Activated CD4-positive, alpha-beta T cell treated with anti-CD3 and anti-CD28 coated beads, Interleukin-2, amount 10 ng/mL, durations not matched to agents 24 days and 14 days (primary cell): ENCODE data around the gene SLC35E1. TPM values are rescaled to one million over a fixed set of nuclear protein-coding genes. Genes with fewer than 3 reads are reported as not detected.

Source experiments
- DNase-seq: peaks from one replicate; pipeline ENCODE4 v3.0.0; 2022
- H3K27ac Mint-ChIP-seq: one replicate; pipeline ENCODE4 v1.8.0; 2022; ENCODE audit warnings: mild to moderate bottlenecking, mixed read lengths
- H3K27me3 Mint-ChIP-seq: one replicate; pipeline ENCODE4 v1.8.0; 2022; ENCODE audit warnings: mixed read lengths
- H3K36me3 Mint-ChIP-seq: one replicate; pipeline ENCODE4 v1.8.0; 2022; ENCODE audit warnings: low read depth, mild to moderate bottlenecking, mixed read lengths
- H3K4me1 Mint-ChIP-seq: one replicate; pipeline ENCODE4 v1.8.0; 2021; ENCODE audit warnings: mixed read lengths
- H3K4me3 Mint-ChIP-seq: one replicate; pipeline ENCODE4 v1.8.0; 2022; ENCODE audit warnings: mild to moderate bottlenecking, moderate library complexity, mixed read lengths
- H3K9me3 Mint-ChIP-seq: one replicate; pipeline ENCODE4 v1.8.0; 2021; ENCODE audit warnings: mixed read lengths
- intact Hi-C: fragments of 100-400 bp; cut with micrococcal nuclease; formaldehyde crosslinking; loops from one replicate; pipeline ENCODE4 v1.15.1; 2023
- total RNA-seq: library from RNA; stranded (reverse); gene quantifications from 2 replicates; pipeline ENCODE4 v1.2.3, GENCODE V29; 2022

The SLC35E1 gene
- total RNA-seq = 60.2 and 65.0 TPM in 2 replicates

GRCh38 chr19:16572332-16573211 lies at the start of gene SLC35E1:
Gene SLC35E1, minus strand, starts transcription at chr19:16572415. Its CDS starts 51 bp downstream, at chr19:16572364.
- H3K27me3 Mint-ChIP-seq = no peaks in the 10 kb centered on the region
- peaks cover 49% of the 10 kb centered on the region for H3K36me3 Mint-ChIP-seq
- peak within 1 kb of the TSS; percentile 93 for H3K4me3 Mint-ChIP-seq
- H3K27ac Mint-ChIP-seq = peak within 1 kb of the TSS; percentile 88
- intact Hi-C loops = loop anchor here (1.0 to 5.0 kb wide), 4 partner anchors 12 to 90 kb away; partner anchors contain the start of genes CHERP, MED26, SMIM7 and TMEM38A
- peak; percentile 98 for DNase-seq
- H3K9me3 Mint-ChIP-seq = no peaks in the 10 kb centered on the region
- H3K4me1 Mint-ChIP-seq = peaks cover 39% of the 10 kb centered on the region

DNA sequence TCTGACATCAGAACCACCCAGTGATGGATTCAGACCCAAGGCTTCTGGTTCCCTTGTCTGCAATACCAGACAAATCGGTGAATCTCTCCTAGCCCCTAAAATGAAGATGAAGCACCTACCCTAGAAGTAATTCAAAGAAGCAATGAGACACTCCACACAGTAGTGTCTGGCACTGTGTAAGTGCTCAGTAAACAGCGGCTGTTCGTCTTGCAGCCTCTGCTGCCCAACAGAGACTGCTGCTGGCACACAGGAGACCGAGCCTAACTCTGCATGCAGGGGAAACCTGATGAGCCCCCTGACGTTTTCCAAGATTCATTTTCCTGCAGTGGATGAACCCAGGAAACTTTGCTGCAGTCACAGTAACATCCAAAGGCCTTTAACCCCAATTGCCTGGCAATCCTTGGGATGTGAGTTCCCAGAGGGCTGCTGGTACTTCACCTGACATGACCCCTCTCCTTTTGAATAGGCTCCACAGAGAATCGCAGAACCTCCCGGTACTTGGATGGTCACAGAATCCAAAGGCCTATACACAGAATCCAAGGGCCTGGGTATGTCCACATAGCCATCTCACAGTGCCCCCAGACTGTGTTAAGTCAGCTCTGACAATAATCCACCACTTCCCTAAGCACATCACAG lies 49.1 kb upstream of the SLC35E1 start:
- Mint-ChIP-seq H3K27me3 (no peaks in the 10 kb centered on the region), H3K36me3 (peaks cover 23% of the 10 kb centered on the region), H3K9me3 (no peaks in the 10 kb centered on the region), H3K4me1 (peaks cover 35% of the 10 kb centered on the region), H3K4me3 (no peak overlapping the region), H3K27ac (no peak overlapping the region)
- intact Hi-C loops = loop anchor here (2.0 kb wide), 1 partner anchor 124 kb away; the partner anchor contains the start of genes C19orf44 and CALR3
- no peak for DNase-seq

DNA sequence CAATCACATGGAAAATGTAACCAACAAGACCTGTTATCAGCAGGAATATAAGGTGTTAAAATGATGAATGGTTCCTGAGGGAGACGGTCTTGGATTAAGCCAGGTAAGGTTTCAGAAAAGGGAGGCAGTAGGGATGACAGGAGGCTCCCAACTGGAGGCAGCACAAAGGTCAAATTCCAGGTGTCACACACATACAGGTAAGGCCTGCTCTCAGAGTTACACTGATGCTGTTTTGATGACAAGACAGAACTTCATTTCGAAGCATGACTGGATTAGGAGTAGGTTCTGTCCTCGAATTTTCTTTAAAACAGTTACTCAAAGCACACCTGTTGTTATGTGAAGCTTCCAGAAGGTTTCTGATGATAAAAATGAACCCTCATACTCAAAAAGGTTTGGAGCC lies 48.4 kb upstream of the SLC35E1 start:
- intact Hi-C loops = loop anchor here (2.0 kb wide), 1 partner anchor 124 kb away; the partner anchor contains the start of genes C19orf44 and CALR3
- Mint-ChIP-seq H3K27me3 (no peaks in the 10 kb centered on the region), H3K36me3 (peaks cover 21% of the 10 kb centered on the region), H3K4me3 (no peak overlapping the region), H3K27ac (no peak overlapping the region), H3K9me3 (no peaks in the 10 kb centered on the region), H3K4me1 (peaks cover 33% of the 10 kb centered on the region)
- no peak for DNase-seq

DNA sequence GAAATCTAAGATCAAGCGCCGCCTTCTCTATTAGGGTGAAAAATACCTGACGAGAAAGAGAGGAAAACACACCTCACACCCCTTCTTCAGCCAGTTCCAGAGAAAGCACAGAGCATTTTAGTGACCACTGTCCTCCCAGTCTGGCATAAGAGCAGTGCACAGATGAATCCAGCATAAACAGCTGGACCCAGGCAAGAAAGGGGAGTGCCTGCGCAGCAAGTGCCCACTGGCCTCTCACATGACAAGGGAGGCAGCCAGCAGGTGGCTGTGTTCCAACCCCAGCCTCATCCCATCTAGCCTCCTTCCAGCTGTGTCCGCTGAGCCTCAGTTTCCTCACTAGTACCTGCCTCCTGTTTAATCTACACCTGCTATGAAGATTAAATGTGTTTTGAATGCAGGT lies 47.8 kb upstream of the SLC35E1 start:
- H3K4me1 Mint-ChIP-seq = peaks cover 35% of the 10 kb centered on the region
- no peaks in the 10 kb centered on the region for H3K27me3 Mint-ChIP-seq
- no peak for DNase-seq
- intact Hi-C loops = loop anchor here (2.0 kb wide), 1 partner anchor 123 kb away; the partner anchor contains the start of genes C19orf44 and CALR3
- H3K27ac Mint-ChIP-seq = no peak overlapping the region
- no peak overlapping the region for H3K4me3 Mint-ChIP-seq
- peaks cover 16% of the 10 kb centered on the region for H3K36me3 Mint-ChIP-seq
- no peaks in the 10 kb centered on the region for H3K9me3 Mint-ChIP-seq

DNA sequence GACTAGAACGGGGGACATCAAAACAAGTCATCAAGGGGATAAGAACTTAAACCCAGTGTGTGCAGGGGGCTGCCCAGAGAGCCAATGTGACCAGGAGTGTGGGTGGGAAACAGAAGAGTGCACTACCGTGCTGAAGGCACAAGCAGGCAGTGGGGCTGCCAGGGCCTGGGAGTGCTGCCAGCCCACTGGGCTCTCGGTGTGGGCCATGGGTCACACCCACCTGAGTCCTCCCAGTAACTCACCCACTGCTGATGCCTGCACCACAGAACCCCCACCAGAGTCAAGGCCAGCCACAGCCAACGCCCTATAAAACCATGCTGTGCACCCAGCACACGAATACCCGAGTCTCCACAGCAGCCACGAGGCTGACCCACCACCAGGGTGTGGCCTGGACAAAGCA lies 47.2 kb upstream of the SLC35E1 start:
- Mint-ChIP-seq H3K27me3 (no peaks in the 10 kb centered on the region), H3K27ac (no peak overlapping the region), H3K36me3 (peaks cover 11% of the 10 kb centered on the region), H3K4me3 (no peak overlapping the region), H3K9me3 (no peaks in the 10 kb centered on the region), H3K4me1 (peaks cover 33% of the 10 kb centered on the region)
- intact Hi-C loops = no loop called here
- DNase-seq = no peak

GRCh38 chr19:16618248-16618647 lies 46.0 kb upstream of the SLC35E1 start:
- H3K27ac Mint-ChIP-seq = no peak overlapping the region
- H3K4me1 Mint-ChIP-seq = peaks cover 36% of the 10 kb centered on the region
- H3K4me3 Mint-ChIP-seq = no peak overlapping the region
- H3K36me3 Mint-ChIP-seq = peaks cover 2% of the 10 kb centered on the region
- no peak for DNase-seq
- intact Hi-C loops = no loop called here
- no peaks in the 10 kb centered on the region for H3K27me3 Mint-ChIP-seq
- no peaks in the 10 kb centered on the region for H3K9me3 Mint-ChIP-seq

- H3K27me3 Mint-ChIP-seq = no peaks in the 10 kb centered on the region
- H3K9me3 Mint-ChIP-seq = no peaks in the 10 kb centered on the region
- DNase-seq = no peak
- peak overlapping the region; percentile 45 for H3K27ac Mint-ChIP-seq
- no peak overlapping the region for H3K4me3 Mint-ChIP-seq
- H3K36me3 Mint-ChIP-seq = no peaks in the 10 kb centered on the region
- peaks cover 46% of the 10 kb centered on the region for H3K4me1 Mint-ChIP-seq
- intact Hi-C loops = no loop called here
Measured at GRCh38 chr19:16615808-16616207, 43.6 kb upstream of the SLC35E1 start.

DNA sequence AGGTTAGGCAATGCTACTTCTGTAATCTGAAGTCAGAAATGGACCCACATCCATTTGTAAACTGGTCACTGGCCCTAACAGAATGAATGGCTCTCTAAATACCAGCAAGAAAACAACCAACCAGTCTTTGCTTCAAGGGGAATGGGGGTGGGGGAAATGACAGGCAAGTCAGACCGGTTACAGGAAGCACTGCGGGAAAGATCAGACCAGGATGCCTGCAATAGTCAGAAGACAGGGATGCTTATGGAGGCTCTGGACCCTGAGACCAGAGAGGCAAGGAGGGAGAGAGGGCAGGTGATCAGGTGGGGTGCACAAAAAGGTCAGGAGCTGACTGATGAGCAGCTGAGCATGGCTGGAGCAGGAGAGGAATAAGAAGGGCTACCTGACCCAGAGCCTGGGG lies 42.7 kb upstream of the SLC35E1 start:
- peak overlapping the region; percentile 72 for H3K27ac Mint-ChIP-seq
- H3K9me3 Mint-ChIP-seq = no peaks in the 10 kb centered on the region
- no peaks in the 10 kb centered on the region for H3K27me3 Mint-ChIP-seq
- intact Hi-C loops = no loop called here
- H3K4me3 Mint-ChIP-seq = peak overlapping the region; percentile 31
- no peak for DNase-seq
- H3K4me1 Mint-ChIP-seq = peaks cover 50% of the 10 kb centered on the region
- no peaks in the 10 kb centered on the region for H3K36me3 Mint-ChIP-seq

GRCh38 chr19:16613841-16614240 lies 41.6 kb upstream of the SLC35E1 start:
- Mint-ChIP-seq H3K4me1 (peaks cover 48% of the 10 kb centered on the region), H3K9me3 (no peaks in the 10 kb centered on the region), H3K36me3 (no peaks in the 10 kb centered on the region), H3K4me3 (no peak overlapping the region), H3K27ac (no peak overlapping the region), H3K27me3 (no peaks in the 10 kb centered on the region)
- intact Hi-C loops = no loop called here
- DNase-seq = no peak

DNA sequence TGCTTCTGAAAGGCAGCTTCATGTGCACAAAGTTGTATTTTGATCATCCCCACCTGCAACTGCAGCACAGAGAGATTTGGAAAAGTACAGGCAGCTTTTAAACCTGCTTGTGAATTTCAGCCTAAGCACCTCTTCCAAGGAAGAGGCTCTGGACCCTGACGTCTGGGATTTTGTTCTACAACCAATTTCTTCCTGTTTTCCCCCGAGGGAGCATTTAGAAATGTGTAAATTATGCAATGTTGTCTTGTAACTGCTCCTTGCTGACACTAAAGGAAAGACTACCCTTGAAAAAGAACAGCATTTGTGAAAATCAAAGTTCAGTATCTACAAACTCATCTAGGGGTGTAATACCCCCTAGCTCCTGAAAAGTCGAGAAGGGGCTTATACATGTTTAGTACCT lies 40.4 kb upstream of the SLC35E1 start:
- H3K27ac Mint-ChIP-seq = no peak overlapping the region
- no peak for DNase-seq
- no peaks in the 10 kb centered on the region for H3K27me3 Mint-ChIP-seq
- H3K36me3 Mint-ChIP-seq = peaks cover 2% of the 10 kb centered on the region
- intact Hi-C loops = no loop called here
- H3K4me1 Mint-ChIP-seq = peaks cover 55% of the 10 kb centered on the region
- no peaks in the 10 kb centered on the region for H3K9me3 Mint-ChIP-seq
- no peak overlapping the region for H3K4me3 Mint-ChIP-seq

- H3K4me1 Mint-ChIP-seq = peaks cover 46% of the 10 kb centered on the region
- intact Hi-C loops = no loop called here
- H3K27ac Mint-ChIP-seq = peak overlapping the region; percentile 46
- H3K9me3 Mint-ChIP-seq = no peaks in the 10 kb centered on the region
- peaks cover 2% of the 10 kb centered on the region for H3K36me3 Mint-ChIP-seq
- DNase-seq = no peak
- no peak overlapping the region for H3K4me3 Mint-ChIP-seq
- no peaks in the 10 kb centered on the region for H3K27me3 Mint-ChIP-seq
Measured at GRCh38 chr19:16611121-16611520, 38.9 kb upstream of the SLC35E1 start.

- intact Hi-C loops = no loop called here
- DNase-seq = no peak
- H3K36me3 Mint-ChIP-seq = peaks cover 5% of the 10 kb centered on the region
- no peak overlapping the region for H3K27ac Mint-ChIP-seq
- H3K27me3 Mint-ChIP-seq = no peaks in the 10 kb centered on the region
- no peaks in the 10 kb centered on the region for H3K9me3 Mint-ChIP-seq
- no peak overlapping the region for H3K4me3 Mint-ChIP-seq
- peaks cover 44% of the 10 kb centered on the region for H3K4me1 Mint-ChIP-seq
Measured at GRCh38 chr19:16609511-16610200, 37.4 kb upstream of the SLC35E1 start.

DNA sequence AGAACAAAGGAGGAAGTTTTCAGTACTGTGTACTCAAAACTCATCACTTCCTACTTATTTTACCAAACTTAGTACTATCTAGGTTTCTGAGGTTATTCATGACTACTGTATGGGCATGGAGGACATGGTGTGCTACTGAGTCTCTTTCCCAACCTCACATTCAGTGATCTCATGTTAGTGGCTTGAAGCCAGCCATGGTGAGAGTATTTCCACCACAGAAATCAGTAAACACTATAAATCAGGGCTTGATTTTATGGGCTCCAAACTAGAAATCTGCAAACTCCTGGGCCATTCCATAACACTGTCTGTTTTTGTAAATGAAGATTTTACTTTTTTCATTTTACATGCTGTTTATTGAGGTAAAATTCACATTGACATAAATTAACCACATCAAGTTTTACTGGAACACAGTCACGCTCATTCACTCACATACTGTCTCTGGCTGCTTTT lies 36.1 kb upstream of the SLC35E1 start:
- Mint-ChIP-seq H3K9me3 (no peaks in the 10 kb centered on the region), H3K27ac (peak overlapping the region; percentile 58), H3K36me3 (peaks cover 5% of the 10 kb centered on the region), H3K4me3 (no peak overlapping the region), H3K4me1 (peaks cover 45% of the 10 kb centered on the region), H3K27me3 (no peaks in the 10 kb centered on the region)
- DNase-seq = no peak
- intact Hi-C loops = no loop called here
